HG02610 (cell line): ENCODE data around the gene SEPTIN1.

ENCODE experiments used
- ATAC-seq: cut with Tn5 transposase; IDR thresholded peaks from one replicate; pipeline ENCODE4 v1.9.1; 2021; ENCODE audit warnings: mild to moderate bottlenecking, moderate library complexity; ENCODE audit not compliant: unreplicated experiment

The SEPTIN1 gene

DNA sequence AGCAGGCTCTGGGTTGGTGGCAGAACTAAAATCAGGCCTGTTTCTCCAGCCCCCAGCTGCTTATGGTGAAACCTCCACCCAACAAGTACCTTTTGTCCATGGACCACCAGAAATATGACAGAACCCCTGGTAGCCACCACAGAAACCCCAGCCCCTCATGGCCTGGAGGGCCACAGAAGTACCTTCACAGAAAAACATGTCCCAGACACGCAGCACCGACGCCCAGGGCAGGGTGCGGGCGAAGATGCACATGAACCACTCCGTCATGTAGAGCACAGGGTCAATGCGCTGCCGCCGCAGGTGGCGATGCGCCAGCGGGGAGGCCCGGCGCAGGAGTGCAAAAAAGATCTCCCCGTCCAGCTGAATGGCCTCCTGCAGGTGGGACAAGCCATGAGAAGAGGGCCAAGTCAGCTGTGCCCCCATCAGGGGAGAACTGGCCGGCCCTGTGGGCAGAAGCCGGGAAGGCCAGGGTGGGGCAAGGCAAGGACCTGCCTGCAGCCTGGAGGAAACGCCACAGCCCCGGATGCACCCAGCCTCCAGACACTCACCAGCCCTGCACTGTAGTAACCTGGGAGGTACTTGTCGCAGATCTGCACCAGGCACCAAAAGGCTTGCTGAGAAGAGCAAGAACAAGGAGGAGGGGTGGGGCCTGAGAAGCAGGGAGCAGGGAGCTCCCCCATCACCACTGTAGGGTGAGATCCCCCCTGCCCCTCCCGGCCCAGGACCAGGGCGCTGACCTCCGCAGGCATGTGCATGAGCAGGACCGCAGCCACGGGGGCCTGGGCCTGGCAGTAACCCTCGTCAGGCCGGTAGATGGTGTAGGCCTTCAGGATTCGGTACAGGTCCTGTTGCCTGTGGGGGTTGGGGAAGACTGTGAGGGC is 23.1 kb downstream of the SEPTIN1 start:
- no peak for ATAC-seq

DNA sequence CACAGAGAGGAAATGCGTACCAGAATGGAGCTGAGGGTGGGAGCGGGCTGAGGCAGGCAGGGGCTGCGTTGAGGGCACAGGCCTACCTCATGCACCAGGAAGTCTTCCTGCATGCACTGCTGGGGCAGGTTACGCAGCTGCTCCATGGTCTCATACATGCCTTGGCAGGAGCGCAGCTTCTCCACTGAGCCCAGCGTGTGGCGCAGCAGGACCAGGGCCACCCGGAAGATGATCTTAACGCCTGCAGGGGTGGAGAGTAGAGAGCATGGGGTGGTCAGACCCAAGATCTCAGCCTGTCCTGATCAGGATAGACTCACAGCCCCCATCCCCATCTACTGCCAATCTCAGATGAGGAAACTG is 23.8 kb downstream of the SEPTIN1 start:
- no peak for ATAC-seq

DNA sequence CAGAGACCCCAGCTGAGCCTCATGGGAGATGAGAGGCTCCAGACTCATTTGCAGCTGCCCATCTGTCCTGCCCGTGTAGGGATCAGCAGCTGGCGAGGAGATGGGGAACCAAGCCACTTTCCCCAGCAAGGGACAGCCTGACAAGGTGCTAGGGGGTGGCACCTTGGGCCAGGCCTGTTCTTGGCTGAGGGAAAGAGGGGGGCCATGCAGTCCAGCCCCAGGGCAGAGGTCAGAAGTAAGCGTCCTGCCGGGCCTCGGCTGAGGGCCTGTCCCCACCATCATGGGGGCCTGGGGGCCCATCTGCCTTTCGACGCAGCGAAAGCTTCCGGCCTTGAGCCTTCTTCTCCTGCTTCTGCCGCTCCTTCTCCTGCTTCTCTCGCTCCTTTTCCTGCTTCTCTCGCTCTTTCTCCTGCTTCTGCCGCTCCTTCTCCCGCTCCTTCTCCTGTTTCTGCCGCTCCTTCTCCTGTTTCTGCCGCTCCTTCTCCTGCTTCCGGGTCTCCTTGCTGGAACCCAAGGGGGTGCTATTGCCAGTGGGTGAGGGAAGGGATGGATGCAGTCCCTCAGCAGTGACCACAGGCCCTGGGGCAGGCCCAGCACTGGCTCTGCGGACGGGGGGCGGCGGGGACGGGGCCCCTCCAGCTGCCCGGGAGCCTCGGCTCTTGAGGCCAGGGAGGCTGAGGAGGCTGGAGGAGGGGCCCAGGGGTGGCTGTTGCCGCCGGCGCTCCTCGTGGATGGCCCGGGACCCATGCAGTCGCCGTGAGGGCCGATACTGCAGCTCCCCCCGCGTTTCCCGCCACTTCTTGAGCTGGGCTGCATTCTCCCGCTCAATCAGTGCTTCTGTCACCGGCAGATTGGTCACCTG is 24.4 kb downstream of the SEPTIN1 start:
- no peak for ATAC-seq

DNA sequence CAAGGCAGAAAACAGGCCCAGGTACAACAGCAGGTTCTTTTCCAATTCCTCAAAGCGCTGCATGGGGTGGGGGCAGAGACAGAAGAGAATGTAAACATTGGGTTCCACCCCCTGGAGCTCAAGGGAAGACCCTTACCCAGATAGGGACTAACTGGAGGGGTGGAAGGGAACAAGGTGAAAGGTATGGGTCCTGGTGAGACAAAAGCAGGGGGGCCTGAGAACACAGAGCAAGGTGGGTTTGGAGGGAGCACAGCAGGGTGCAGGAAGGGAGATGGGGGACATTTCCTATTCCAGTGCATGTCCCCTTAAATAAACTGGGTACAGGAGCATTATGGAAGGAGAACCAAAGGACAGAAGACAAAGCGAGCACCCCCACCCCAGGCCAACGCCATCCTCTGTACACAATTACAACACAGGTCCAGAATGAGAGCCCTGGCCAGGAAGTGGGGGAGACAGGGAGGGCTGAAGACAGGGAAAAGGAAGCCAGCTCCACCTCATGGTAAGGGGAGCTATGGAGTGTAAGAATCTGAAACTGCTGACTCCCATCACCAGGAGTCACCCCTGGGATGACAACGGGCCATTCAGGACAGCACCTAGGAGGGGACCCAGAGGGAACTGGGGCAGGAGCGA is 25.2 kb downstream of the SEPTIN1 start:
- no peak for ATAC-seq

DNA sequence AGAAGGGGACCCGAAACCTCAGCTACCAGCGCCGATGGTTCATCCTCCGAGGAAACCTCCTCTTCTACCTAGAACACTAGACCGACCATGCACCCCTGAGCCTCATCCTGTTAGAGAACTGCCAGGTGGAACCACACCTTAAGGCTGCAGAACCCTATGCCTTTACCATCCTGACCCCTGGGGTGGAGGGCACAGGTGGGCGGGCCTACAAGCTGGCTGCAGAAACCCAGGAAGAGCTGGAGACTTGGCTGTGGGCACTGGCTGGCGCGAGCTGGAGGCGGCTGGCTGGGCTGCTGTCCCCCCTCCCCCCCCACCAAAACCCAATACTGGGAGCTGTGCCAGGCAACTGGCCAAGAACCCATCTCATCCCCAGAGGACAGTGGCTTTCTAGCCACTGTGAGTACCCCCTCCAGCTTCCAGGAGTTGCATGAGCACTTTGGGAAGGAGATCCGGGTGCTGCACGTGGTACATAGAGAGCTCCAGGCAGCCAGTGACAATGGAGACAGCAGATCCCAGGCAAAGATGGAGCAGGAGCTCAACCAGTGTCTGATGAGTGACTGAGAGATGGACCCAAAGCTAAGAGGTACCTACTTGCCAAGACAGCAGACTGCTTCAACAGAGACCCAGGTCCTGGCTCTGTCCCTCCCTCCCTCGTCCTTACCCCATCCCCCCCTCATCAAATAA is 25.8 kb downstream of the SEPTIN1 start:
- ATAC-seq, result no peak

DNA sequence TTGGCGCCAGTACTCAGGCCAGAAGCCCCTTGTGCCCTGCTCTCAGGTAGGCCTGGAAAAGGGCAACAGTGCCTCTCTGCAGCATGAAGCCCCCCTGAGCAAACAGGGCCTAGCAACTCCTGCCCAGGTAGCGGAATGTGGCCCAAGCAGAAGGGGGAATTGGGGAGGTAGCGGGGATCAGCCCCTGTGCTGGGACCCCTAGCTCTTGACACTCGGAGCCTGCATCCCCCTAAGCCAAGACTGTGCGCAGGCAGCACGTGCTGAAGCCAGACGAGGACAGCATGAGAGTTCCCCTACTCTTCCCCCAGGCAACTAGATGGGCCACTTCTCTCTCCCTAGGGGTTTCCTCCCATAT is 26.4 kb downstream of the SEPTIN1 start:
- ATAC-seq, result no peak

DNA sequence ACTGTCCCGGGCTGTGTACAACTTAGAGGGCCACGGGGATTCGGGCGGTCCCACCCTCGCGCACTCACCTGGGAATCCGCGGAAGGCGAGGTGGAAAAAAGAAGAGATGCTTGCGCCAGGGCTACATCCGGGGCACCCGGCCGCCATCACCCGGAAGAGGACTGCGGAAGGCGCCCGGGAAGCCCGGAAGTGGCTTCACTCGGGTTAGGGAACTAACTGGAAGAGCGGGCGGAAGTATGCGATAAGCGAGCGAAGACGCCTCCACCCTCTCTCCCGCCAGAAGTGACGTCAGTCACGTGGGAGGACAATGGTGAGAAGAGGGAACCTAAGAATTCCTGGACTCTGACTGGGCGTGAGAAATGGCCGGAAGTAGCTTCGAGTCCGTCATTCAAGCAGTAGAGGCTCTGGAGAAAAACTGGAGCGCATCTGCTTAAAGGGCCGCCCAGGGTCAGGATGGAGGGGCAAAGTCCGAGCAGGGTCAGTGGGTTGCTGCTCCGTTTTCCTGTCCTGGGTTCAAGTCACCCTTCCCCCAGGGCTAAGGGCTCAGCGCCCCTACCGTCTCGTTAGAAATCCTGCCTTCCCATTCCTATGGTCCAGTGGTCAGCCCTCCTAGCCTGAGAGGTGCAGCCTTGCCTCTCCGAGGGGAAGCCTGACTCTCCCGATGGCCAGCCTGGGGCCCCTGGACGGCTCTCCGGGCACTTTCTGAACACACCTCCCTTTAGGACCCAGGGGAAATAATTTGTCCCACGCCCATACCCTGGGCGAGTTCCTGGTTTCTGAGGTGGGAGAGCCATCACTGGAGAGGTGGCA is 27.0 kb downstream of the SEPTIN1 start, which contains the start of gene CD2BP2:
TSS of gene CD2BP2 (minus strand) at position 165 of the 810 bp plus-strand sequence. CDS start 627 bp downstream, outside the sequence.
- peak; percentile 61 for ATAC-seq

DNA sequence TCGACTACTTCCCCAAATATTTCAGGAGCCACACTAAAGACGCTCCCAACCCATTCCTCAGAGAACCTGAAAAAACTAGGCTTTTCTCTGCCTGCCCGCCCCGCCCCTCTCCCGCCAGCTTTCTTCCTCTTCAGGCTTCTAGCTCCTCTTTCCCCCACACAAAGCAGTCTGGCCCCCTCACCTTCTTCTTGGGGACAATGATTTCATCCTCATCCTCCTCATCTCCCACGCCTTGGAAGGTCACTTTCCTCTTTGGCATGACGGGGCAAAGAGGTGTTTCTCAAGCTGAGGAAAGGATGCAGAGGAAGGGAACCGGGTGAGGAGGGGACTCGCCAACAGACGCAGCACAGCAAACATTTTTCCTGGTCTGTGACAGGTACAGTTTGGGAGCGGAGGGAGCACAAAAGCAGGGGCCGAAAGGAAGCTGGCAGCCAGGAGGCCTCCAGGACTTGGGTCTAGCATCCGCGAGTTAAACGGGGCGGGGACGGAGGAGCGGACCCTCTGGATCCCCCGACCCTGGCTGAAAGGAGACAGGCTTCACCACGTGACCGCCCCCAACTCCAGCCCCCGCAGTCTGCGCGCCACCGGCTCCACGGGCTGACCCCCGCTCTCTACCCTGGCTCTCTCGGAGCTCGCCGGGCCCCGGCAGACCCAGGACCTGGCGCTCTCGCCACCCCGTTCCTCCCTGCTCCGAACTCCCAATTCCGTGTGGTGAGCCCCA is 27.8 kb downstream of the SEPTIN1 start:
- peak; percentile 15 for ATAC-seq

DNA sequence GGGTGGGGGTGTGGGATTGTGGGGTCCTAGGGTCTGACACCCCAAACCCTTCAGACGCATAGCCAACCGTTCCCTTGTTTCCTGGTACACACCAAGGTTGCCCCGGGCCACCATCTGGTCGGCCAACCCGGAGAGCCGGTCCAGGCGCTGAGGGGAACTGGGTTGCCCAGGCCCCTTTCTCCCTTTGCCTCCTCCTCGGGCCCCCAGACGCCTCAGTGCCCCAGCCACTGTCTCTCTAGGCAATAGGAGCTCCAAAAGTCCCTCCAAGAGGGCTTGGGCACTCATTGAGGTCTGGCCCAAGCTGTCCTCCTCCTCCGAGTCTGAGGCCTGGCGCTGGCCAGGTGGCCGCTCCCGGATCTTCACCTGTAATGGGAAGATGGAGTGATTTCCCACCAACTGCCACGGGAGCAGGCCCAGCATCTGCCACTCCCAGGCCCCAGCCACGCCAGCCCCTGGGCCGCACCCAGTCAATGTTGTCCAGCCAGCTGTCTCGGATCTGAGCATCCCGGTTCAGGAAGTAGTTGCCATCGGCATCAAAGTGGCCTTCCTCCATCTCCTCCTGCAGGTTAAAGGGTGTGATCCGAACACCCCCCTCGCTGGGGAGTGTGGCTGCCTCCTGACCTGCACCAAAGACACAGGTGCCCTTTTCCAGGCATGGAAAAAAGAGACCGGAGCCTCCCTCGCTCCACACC is 28.8 kb downstream of the SEPTIN1 start:
- no peak for ATAC-seq

DNA sequence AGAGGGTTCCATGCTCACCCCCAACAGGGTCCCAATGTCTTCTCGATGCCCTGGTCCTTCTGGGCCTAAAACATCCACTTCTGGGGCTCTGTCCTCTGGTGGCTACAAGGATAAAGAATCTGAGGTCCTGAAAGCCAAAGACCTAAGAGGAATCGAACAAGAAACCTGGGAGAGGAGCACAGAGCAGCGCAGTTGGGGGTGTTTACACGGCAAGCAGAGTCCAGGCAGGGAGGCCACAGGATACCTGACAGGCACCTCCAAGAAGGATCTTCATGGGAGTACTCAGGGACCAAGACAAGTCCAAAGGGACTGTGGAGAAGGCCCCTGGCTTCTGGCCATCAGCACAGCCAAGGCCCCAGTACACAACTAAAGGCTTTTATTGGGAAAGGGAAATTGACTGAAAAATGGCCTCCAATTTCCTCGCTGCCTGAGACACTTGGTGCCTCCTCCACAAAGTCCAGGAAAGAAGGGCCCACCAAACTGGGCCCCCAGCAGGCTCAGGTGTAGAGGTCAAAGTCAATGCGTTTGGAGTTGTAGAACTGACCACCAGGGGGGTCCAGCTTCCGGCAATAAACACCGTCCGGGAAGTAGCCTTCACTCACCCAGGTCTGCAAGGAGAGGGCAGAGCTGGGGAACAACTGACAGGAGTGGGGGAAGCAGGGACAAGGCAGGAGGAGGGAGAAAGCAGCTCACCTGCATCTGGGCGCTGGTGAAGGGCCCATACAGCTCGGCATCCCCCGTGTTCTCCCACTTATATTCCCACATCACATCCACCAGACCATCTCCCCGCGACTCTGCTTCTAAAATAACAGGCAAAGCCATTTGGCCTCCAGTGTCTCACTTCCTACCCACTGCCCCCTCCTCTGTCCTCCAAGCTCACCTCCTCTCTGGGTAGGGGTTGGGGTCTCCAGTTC is 29.6 kb downstream of the SEPTIN1 start:
- ATAC-seq, result no peak

DNA sequence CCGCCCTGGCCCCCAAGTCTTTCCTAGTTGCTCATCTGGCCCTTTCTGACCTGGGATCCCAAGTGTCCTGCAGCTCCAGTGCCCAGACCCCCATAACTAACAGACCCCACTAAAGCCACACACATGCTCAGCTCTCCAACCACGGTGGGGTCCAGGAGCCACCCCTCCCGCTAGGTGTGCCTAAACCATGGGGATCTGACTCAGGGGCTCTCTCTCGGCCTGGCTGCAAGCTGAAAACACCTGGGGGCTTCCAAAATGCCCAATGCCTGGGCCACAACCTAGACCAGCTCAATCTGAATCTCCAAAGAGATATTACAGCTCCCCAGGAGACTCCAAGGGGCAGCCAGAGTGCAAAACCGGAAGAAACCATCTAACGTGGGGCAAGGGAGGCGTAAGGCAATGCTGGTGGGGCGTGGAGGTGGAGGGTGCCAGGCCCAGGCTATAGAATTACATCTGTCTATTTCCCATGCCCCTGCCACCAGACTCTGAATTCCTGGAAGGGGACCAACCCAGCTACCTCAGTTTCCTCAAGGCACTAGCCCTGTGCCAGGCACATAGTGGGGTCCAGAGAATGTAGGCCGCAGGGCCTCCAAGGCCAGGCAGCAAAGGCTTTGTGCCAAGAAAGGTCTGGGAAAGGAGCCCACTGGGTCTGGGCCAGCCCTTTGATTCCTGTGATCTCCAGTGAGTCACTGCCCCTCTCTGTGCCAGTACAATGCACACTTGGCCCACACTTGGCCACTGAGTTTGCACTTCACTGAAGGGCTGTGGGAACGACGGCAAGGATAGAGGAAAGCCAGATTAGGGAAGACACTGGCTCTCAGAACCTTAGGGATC is 30.6 kb downstream of the SEPTIN1 start:
- no peak for ATAC-seq

DNA sequence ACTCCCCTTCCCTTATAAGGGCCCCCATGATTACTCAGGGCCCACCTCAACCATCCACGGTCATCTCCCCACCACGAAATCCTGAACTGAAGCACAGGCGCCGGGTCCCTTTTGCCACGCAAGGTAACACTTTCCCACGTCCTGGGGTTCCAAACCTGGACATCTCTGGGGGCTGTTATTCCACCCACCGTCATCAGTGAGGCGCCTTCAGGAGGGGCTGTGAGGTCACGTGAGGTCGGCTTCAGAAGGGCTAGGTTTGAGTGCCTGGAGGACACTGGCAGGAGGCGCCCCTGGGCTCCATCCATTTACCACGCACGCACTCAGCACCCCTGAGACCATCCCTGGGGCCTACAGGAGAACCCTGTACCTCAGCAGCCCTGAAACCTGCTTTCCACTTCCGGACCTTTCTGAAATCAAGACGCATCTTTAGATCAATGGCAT is 31.3 kb downstream of the SEPTIN1 start:
- no peak for ATAC-seq

DNA sequence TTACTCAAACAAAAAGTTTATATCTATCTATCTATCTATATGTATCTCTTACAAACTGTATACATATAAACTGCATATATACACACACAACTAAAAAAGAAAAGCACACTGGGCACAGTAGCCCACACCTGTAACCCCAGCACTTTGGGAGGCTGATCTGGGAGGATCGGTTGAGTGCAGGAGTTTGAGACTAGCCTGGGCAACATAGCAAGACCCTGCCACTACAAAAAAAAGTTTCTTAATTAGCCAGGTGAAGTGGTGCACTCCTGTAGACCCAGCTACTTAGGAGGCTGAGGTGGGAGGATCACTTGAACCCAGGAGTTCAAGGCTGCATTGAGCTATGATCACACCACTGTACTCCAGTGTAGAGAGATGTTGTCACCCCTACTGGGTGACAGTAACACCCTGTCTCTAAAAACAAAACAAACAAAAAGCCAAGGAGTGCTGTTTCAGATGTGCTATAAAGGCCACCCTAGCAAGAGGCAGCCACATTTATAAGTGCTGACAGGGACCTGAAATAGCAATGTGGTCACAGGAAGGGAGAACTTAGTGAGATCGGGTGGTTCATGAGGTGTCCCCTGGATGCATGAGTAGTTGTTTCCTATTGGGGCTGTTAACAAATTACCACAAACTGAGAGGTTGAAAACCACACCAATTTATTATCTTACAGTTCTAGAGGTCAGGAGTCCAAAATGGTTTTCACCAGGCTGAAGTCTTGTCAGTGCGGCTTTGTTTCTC is 32.1 kb downstream of the SEPTIN1 start:
- ATAC-seq, result peak; percentile 56

DNA sequence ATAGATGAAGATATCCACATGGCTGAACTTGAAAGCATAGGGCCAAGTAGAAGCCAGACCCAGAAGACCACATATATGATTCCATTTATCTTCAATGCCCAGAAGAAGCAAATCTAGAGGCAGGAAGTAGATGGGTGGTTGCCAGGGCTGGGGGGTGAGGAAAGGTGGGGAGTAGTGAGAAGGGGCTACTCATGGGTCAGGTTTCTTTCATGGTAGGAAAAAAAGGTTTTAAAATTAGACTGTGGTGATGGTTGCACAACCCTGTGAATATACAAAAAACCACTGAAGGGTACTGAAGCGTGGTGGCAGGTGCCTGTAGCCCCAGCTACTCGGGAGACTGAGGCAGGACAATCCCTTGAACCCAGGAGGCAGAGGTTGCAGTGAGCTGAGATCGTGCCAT is 32.7 kb downstream of the SEPTIN1 start:
- ATAC-seq, result no peak

DNA sequence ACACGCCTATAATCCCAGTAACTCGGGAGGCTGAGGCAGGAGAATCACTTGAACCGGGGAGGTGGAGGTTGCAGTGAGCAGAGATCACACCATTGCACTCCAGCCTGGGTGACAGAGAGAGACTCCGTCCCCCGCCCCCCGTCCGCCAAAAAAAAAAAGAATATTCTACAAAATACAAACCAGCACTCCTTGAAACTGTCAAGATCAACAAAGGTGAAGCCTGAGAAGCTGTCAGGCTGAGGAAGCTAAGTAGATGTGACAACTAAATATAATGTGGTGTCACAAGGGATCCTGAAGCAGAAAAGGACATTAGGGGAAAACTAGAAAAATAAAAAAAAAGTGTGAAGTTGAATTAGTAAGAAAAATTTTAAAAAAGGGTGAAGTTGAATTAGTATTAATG is 33.4 kb downstream of the SEPTIN1 start:
- no peak for ATAC-seq

DNA sequence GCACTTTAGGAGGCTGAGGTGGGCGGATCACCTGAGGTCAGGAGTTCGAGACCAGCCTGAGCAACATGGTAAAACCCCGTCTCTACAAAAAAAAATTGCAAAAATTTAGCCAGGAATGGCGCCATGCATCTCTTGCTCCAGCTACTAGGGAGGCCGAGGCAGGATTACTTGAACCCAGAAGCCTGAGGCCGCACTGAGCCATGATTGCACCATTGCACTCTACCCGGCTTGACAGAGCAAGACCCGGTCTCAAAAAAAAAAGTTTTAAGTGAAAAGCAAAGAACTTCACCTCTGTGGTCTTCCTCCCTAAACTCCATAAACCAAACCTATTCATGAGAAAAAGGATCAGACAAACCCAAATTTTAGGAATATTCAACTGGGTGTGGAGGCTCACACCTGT is 34.2 kb downstream of the SEPTIN1 start:
- no peak for ATAC-seq
